ENCODE data around the gene LIMCH1. TPM values are rescaled to one million over a fixed set of nuclear protein-coding genes. Genes with fewer than 3 reads are reported as not detected.

LIMCH1 gene
- total RNA-seq, 2 experiments from 2014 or later: not detected

GRCh38 chr4:41535911-41536371 is 2.0 kb upstream of the LIMCH1 start:
- Mint-ChIP-seq H3K4me1 (ENCODE audit: low read depth) (no peaks in the 10 kb centered on the region), H3K27ac (no peak overlapping the region), H3K36me3 (ENCODE audit: low read depth) (no peaks in the 10 kb centered on the region), H3K27me3 (peaks cover 1% of the 10 kb centered on the region), H3K4me3 (no peak overlapping the region), H3K9me3 (no peaks in the 10 kb centered on the region)
- CTCF ChIA-PET: no interaction called here
- DNase-seq (no peak), ATAC-seq (no peak)
- no peak for TF ChIP-seq CTCF (IDR thresholded peaks at IDR 0.05)
- intact Hi-C loops (cut with micrococcal nuclease): no loop called here
- POLR2A ChIA-PET: no interaction called here

GRCh38 chr4:41537292-41537890 is 566 bp upstream of the LIMCH1 start:
- no peak for TF ChIP-seq CTCF (IDR thresholded peaks at IDR 0.05)
- no peaks in the 10 kb centered on the region for H3K36me3 Mint-ChIP-seq (ENCODE audit: low read depth)
- H3K9me3 Mint-ChIP-seq: no peaks in the 10 kb centered on the region

GRCh38 chr4:41538887-41539498 is 1.0 kb downstream of the LIMCH1 start:
- no peaks in the 10 kb centered on the region for H3K27me3 Mint-ChIP-seq
- CTCF ChIA-PET: no interaction called here
- H3K4me3 Mint-ChIP-seq: no peak overlapping the region
- TF ChIP-seq CTCF (IDR thresholded peaks at IDR 0.05): no peak
- no peak for ATAC-seq
- POLR2A ChIA-PET: no interaction called here
- no peaks in the 10 kb centered on the region for H3K9me3 Mint-ChIP-seq
- H3K27ac Mint-ChIP-seq: no peak overlapping the region
- no peaks in the 10 kb centered on the region for H3K36me3 Mint-ChIP-seq (ENCODE audit: low read depth)
- intact Hi-C loops (cut with micrococcal nuclease): no loop called here
- no peak for DNase-seq
- no peaks in the 10 kb centered on the region for H3K4me1 Mint-ChIP-seq (ENCODE audit: low read depth)

More at GRCh38 chr4:41537292-41537890, 566 bp upstream of the LIMCH1 start:
- Mint-ChIP-seq H3K4me3 (no peak overlapping the region), H3K4me1 (ENCODE audit: low read depth) (no peaks in the 10 kb centered on the region), H3K27ac (no peak overlapping the region), H3K27me3 (peaks cover 1% of the 10 kb centered on the region)
- no peak for DNase-seq
- ATAC-seq: no peak
- CTCF ChIA-PET: no interaction called here
- POLR2A ChIA-PET: no interaction called here
- intact Hi-C loops (cut with micrococcal nuclease): no loop called here

GRCh38 chr4:41539711-41540110 is 1.8 kb downstream of the LIMCH1 start:
- no peak overlapping the region for H3K27ac Mint-ChIP-seq
- no peak for ATAC-seq
- ChIA-PET POLR2A (no interaction called here), CTCF (no interaction called here)
- H3K36me3 Mint-ChIP-seq (ENCODE audit: low read depth): no peaks in the 10 kb centered on the region
- intact Hi-C loops (cut with micrococcal nuclease): no loop called here
- no peaks in the 10 kb centered on the region for H3K9me3 Mint-ChIP-seq
- no peak for TF ChIP-seq CTCF (IDR thresholded peaks at IDR 0.05)
- no peak overlapping the region for H3K4me3 Mint-ChIP-seq
- no peaks in the 10 kb centered on the region for H3K27me3 Mint-ChIP-seq
- H3K4me1 Mint-ChIP-seq (ENCODE audit: low read depth): no peaks in the 10 kb centered on the region
- DNase-seq: no peak

GRCh38 chr4:41540687-41541086 is 2.7 kb downstream of the LIMCH1 start:
- no peaks in the 10 kb centered on the region for H3K36me3 Mint-ChIP-seq (ENCODE audit: low read depth)
- H3K4me1 Mint-ChIP-seq (ENCODE audit: low read depth): no peaks in the 10 kb centered on the region
- CTCF ChIA-PET: no interaction called here
- H3K9me3 Mint-ChIP-seq: no peaks in the 10 kb centered on the region
- DNase-seq: no peak
- H3K27me3 Mint-ChIP-seq: no peaks in the 10 kb centered on the region
- no peak overlapping the region for H3K4me3 Mint-ChIP-seq
- POLR2A ChIA-PET: no interaction called here
- intact Hi-C loops (cut with micrococcal nuclease): no loop called here
- TF ChIP-seq CTCF (IDR thresholded peaks at IDR 0.05): no peak
- no peak for ATAC-seq
- no peak overlapping the region for H3K27ac Mint-ChIP-seq
